ENCODE data around the gene JKAMP. TPM values are rescaled to one million over a fixed set of nuclear protein-coding genes. Genes with fewer than 3 reads are reported as not detected.

JKAMP gene
- total RNA-seq, 2 donors from 2014 or later = 26.6 to 34.0 TPM

GRCh38 chr14:59510001-59510400 lies 25.7 kb downstream of the JKAMP start:
- TF ChIP-seq CTCF (IDR thresholded peaks at IDR 0.05) = no peak
- no peak for DNase-seq
- no peak overlapping the region for H3K27ac ChIP-seq
- no peaks in the 10 kb centered on the region for H3K4me1 ChIP-seq
- intact Hi-C loops (cut with DNase I) = no loop called here
- H3K27me3 ChIP-seq = no peaks in the 10 kb centered on the region
- H3K9me3 ChIP-seq = no peaks in the 10 kb centered on the region
- no peak overlapping the region for H3K4me3 ChIP-seq
- H3K9ac ChIP-seq (ENCODE audit: low read depth in 2 of 2, low read length in 2 of 2) = no peak overlapping the region
- no peaks in the 10 kb centered on the region for H3K36me3 ChIP-seq

GRCh38 chr14:59510966-59511365 lies 26.6 kb downstream of the JKAMP start:
- H3K27ac ChIP-seq = no peak overlapping the region
- intact Hi-C loops (cut with DNase I) = no loop called here
- TF ChIP-seq CTCF (IDR thresholded peaks at IDR 0.05) = no peak

GRCh38 chr14:59511916-59512575 lies 27.7 kb downstream of the JKAMP start:
- TF ChIP-seq CTCF (IDR thresholded peaks at IDR 0.05) = peak; percentile 26
- H3K4me1 ChIP-seq = no peaks in the 10 kb centered on the region
- H3K4me3 ChIP-seq = no peak overlapping the region
- no peaks in the 10 kb centered on the region for H3K27me3 ChIP-seq
- no peak for DNase-seq
- no peak overlapping the region for H3K9ac ChIP-seq (ENCODE audit: low read depth in 2 of 2, low read length in 2 of 2)
- intact Hi-C loops (cut with DNase I) = no loop called here
- no peaks in the 10 kb centered on the region for H3K36me3 ChIP-seq
- no peaks in the 10 kb centered on the region for H3K9me3 ChIP-seq
- no peak overlapping the region for H3K27ac ChIP-seq

More at GRCh38 chr14:59510966-59511365, 26.6 kb downstream of the JKAMP start:
- Histone ChIP-seq H3K4me3 (no peak overlapping the region), H3K36me3 (no peaks in the 10 kb centered on the region), H3K27me3 (no peaks in the 10 kb centered on the region), H3K4me1 (no peaks in the 10 kb centered on the region), H3K9me3 (no peaks in the 10 kb centered on the region), H3K9ac (ENCODE audit: low read depth in 2 of 2, low read length in 2 of 2) (peak overlapping the region in 1 of 2 donors; percentile 9)
- DNase-seq = no peak

- H3K27ac ChIP-seq = no peak overlapping the region
- H3K9me3 ChIP-seq = no peaks in the 10 kb centered on the region
- no peaks in the 10 kb centered on the region for H3K27me3 ChIP-seq
- no peaks in the 10 kb centered on the region for H3K36me3 ChIP-seq
- no peak for TF ChIP-seq CTCF (IDR thresholded peaks at IDR 0.05)
- no peaks in the 10 kb centered on the region for H3K4me1 ChIP-seq
- H3K4me3 ChIP-seq = no peak overlapping the region
- intact Hi-C loops (cut with DNase I) = no loop called here
- H3K9ac ChIP-seq (ENCODE audit: low read depth in 2 of 2, low read length in 2 of 2) = no peak overlapping the region
- DNase-seq = no peak
Observed at GRCh38 chr14:59520224-59520623, 35.9 kb downstream of the JKAMP start.

GRCh38 chr14:59529189-59529588 lies 44.9 kb downstream of the JKAMP start:
- no peak for DNase-seq
- Histone ChIP-seq H3K4me1 (no peaks in the 10 kb centered on the region), H3K27me3 (no peaks in the 10 kb centered on the region), H3K9ac (ENCODE audit: low read depth in 2 of 2, low read length in 2 of 2) (no peak overlapping the region), H3K9me3 (no peaks in the 10 kb centered on the region), H3K27ac (no peak overlapping the region), H3K36me3 (no peaks in the 10 kb centered on the region), H3K4me3 (no peak overlapping the region)
- TF ChIP-seq CTCF (IDR thresholded peaks at IDR 0.05) = no peak
- intact Hi-C loops (cut with DNase I) = no loop called here
